Measurements from ENCODE around the gene REXO4.

DNA sequence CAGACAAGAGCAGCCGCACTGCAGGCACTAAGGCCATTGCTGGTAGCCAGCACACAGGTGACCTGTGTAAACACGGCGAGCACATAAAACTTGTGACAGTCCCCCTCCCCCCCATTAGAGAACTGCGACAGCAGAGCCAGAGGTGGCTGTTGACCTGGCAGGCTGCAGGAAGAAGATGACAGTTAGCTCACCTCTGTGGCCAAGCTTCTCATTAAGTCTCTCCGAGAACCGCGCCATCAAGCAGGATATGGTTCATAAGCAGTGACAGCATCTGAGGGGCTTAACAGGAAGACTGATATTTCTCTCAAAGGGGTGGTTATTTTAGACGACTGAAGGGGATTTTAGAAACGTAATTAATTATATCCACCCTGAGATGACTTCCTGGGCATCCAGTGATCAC, 47.1 kb downstream of the REXO4 start:
- TF ChIP-seq CTCF (IDR thresholded peaks at IDR 0.05), result no peak
- TF ChIP-seq POLR2A (IDR thresholded peaks at IDR 0.05), result no peak

Measured in esophagus squamous epithelium (tissue), 4 donors.